ENCODE results near the gene TOPBP1.

- TF ChIP-seq, protein P1, sequence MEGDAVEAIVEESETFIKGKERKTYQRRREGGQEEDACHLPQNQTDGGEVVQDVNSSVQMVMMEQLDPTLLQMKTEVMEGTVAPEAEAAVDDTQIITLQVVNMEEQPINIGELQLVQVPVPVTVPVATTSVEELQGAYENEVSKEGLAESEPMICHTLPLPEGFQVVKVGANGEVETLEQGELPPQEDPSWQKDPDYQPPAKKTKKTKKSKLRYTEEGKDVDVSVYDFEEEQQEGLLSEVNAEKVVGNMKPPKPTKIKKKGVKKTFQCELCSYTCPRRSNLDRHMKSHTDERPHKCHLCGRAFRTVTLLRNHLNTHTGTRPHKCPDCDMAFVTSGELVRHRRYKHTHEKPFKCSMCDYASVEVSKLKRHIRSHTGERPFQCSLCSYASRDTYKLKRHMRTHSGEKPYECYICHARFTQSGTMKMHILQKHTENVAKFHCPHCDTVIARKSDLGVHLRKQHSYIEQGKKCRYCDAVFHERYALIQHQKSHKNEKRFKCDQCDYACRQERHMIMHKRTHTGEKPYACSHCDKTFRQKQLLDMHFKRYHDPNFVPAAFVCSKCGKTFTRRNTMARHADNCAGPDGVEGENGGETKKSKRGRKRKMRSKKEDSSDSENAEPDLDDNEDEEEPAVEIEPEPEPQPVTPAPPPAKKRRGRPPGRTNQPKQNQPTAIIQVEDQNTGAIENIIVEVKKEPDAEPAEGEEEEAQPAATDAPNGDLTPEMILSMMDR (IDR thresholded peaks at IDR 0.05): no peak
- TF ChIP-seq POLR2A (IDR thresholded peaks at IDR 0.05) (no peak), EP300 (IDR thresholded peaks at IDR 0.05) (no peak), POLR2AphosphoS5 (IDR thresholded peaks at IDR 0.05) (no peak)
Observed at GRCh38 chr3:133673746-133674145, 12.0 kb upstream of the TOPBP1 start.
